MM.1S (cell line): ENCODE results near the gene SCN3B.

Experiments used
- DNase-seq: peaks from one replicate; pipeline ENCODE4 v3.0.0-alpha.2; 2015
- H2AFZ ChIP-seq: fragments of 300-600 bp; sonication (generic); 2 replicates; pipeline ENCODE4 v1.6.0; 2016; ENCODE audit warnings: antibody characterized with exemption, low read length
- H3F3A ChIP-seq: fragments of 300-600 bp; sonication (generic); 2 replicates; pipeline ENCODE4 v1.6.1; 2016; ENCODE audit warnings: mild to moderate bottlenecking, antibody characterized with exemption, low read length, moderate library complexity, mixed read lengths; ENCODE audit not compliant: insufficient read depth
- H3K27ac ChIP-seq: fragments of 300-600 bp; sonication (generic); 2 replicates; pipeline ENCODE4 v1.5.1; 2016; ENCODE audit warnings: mild to moderate bottlenecking, low read length
- H3K27me3 ChIP-seq: fragments of 300-600 bp; sonication (generic); replicated peaks from 2 replicates; pipeline ENCODE4 v1.6.0; 2016; ENCODE audit warnings: low read length; ENCODE audit not compliant: insufficient read depth
- H3K36me3 ChIP-seq: fragments of 300-600 bp; sonication (generic); replicated peaks from 2 replicates; pipeline ENCODE4 v1.6.1; 2016; ENCODE audit warnings: mild to moderate bottlenecking, low read length, mixed read lengths; ENCODE audit not compliant: insufficient read depth
- H3K4me1 ChIP-seq: fragments of 300-600 bp; sonication (generic); 2 replicates; pipeline ENCODE4 v1.6.1; 2016; ENCODE audit warnings: low read length, mixed read lengths
- H3K4me2 ChIP-seq: fragments of 300-600 bp; sonication (generic); 2 replicates; pipeline ENCODE4 v1.6.0; 2016; ENCODE audit warnings: low read depth, low read length
- H3K4me3 ChIP-seq: fragments of 300-600 bp; sonication (generic); 2 replicates; pipeline ENCODE4 v1.5.1; 2016; ENCODE audit warnings: low read length, mixed read lengths
- H3K79me2 ChIP-seq: fragments of 300-600 bp; sonication (generic); 2 replicates; pipeline ENCODE4 v1.6.1; 2016; ENCODE audit warnings: mixed run types, low read length, mixed read lengths
- H3K9ac ChIP-seq: fragments of 300-600 bp; sonication (generic); 2 replicates; pipeline ENCODE4 v1.6.1; 2016; ENCODE audit warnings: low read length, mixed read lengths
- H3K9me2 ChIP-seq: fragments of 300-600 bp; sonication (generic); replicated peaks from 2 replicates; pipeline ENCODE4 v1.6.1; 2016; ENCODE audit warnings: mild to moderate bottlenecking, low read length, mixed read lengths; ENCODE audit not compliant: insufficient read depth
- H3K9me3 ChIP-seq: fragments of 300-600 bp; sonication (generic); replicated peaks from 2 replicates; pipeline ENCODE4 v1.6.1; 2016; ENCODE audit warnings: mild to moderate bottlenecking, low read length, mixed read lengths; ENCODE audit not compliant: insufficient read depth
- H4K20me1 ChIP-seq: fragments of 300-600 bp; sonication (generic); 2 replicates; pipeline ENCODE4 v1.6.1; 2016; ENCODE audit warnings: mild to moderate bottlenecking, low read length, moderate library complexity, mixed read lengths; ENCODE audit not compliant: insufficient read depth
- EZH2 ChIP-seq: fragments of 300-600 bp; sonication (generic); optimal IDR thresholded peaks from 2 replicates; pipeline ENCODE3; 2017; ENCODE audit warnings: low read depth, mild to moderate bottlenecking, antibody characterized with exemption, low read length, mixed read lengths
- EZH2phosphoT487 ChIP-seq: fragments of 300-600 bp; sonication (generic); IDR thresholded peaks from 2 replicates; pipeline ENCODE4 v1.6.1; 2018; ENCODE audit warnings: antibody characterized with exemption, low read length
- TF ChIP-seq, protein P1 (sequence below): fragments of 300-600 bp; sonication (generic); IDR thresholded peaks from 2 replicates; pipeline ENCODE4 v1.5.1; 2016; ENCODE audit warnings: antibody characterized with exemption, low read length, mixed read lengths

Gene SCN3B

DNA sequence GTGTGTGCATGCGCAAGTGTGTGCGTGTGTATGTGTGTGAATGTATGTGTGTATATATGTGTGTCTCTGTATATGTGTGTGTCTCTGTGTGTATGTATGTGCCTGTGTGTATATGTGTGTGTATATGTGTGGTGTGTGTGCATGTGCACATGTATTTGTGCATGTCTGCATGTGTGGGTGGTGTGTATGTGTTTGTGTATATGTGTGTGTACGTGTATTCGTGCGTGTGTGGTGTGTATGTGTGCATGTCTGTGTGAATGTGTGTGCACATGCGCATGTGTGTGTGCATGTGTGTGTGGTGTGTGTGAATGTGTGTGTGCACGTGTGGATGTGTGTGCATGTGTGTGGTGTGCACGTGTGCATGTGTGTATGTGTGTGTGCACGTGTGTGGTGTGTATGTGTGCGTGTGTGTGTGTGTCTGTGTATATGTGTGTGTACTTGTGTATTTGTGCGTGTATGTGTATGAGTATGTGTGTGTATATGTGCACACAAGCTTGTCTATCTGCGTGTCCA is 71.4 kb downstream of the SCN3B start:
- Histone ChIP-seq H3K4me2 (no peak overlapping the region), H2AFZ (no peak overlapping the region), H3K79me2 (no peaks in the 10 kb centered on the region), H3K9ac (no peak overlapping the region), H3K4me1 (0 out of 2 replicates have a peak, but pooled peaks cover 3% of the 10 kb centered on the region), H4K20me1 (no peaks in the 10 kb centered on the region), H3K9me3 (no peaks in the 10 kb centered on the region), H3K9me2 (no peaks in the 10 kb centered on the region), H3K27ac (no peak overlapping the region), H3F3A (no peaks in the 10 kb centered on the region), H3K27me3 (peaks cover 39% of the 10 kb centered on the region), H3K36me3 (no peaks in the 10 kb centered on the region), H3K4me3 (no peak overlapping the region)
- TF ChIP-seq EZH2phosphoT487 (no peak), EZH2 (no peak)
- TF ChIP-seq, protein P1, sequence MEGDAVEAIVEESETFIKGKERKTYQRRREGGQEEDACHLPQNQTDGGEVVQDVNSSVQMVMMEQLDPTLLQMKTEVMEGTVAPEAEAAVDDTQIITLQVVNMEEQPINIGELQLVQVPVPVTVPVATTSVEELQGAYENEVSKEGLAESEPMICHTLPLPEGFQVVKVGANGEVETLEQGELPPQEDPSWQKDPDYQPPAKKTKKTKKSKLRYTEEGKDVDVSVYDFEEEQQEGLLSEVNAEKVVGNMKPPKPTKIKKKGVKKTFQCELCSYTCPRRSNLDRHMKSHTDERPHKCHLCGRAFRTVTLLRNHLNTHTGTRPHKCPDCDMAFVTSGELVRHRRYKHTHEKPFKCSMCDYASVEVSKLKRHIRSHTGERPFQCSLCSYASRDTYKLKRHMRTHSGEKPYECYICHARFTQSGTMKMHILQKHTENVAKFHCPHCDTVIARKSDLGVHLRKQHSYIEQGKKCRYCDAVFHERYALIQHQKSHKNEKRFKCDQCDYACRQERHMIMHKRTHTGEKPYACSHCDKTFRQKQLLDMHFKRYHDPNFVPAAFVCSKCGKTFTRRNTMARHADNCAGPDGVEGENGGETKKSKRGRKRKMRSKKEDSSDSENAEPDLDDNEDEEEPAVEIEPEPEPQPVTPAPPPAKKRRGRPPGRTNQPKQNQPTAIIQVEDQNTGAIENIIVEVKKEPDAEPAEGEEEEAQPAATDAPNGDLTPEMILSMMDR: no peak
- DNase-seq: no peak

DNA sequence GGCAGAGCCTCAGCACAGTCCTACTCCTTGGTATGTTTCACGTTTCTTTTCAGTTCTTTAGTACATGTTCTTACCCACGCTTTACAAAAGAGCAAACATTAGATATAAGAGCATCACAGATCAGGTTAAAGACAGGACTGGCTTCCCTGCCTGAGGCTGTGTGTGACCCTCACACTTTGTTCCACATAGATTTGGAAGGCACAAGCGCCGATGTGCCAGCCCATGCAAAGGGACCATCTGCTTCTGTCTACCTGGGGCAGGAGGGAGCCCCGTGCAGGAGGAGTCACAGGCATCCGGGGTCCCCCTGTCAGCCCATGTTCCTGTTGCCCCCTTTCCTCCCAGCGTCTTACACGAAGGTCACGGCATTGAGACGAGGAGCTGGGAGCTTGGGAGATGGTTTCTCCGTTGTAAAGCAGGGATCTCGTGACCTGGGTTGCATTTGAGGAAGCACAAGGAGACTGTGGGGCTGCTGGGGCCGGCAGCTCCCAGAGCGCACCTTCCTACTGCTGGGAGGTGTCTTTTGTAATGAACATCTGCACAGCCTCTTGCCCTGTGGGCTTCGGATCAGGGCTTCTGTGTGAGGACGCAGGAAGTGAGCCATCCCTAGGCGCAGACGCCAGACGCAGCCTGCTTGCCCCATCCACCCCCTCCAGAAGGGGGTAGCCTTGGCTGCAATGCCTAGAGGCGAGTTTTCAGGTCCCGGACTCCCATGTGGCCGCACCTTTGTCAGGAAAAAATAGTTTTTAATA is 72.6 kb downstream of the SCN3B start:
- peaks cover 42% of the 10 kb centered on the region for H3K27me3 ChIP-seq
- no peak for DNase-seq
- H3K79me2 ChIP-seq: no peaks in the 10 kb centered on the region
- H3K9me2 ChIP-seq: no peaks in the 10 kb centered on the region
- no peak overlapping the region for H3K9ac ChIP-seq
- no peak overlapping the region for H2AFZ ChIP-seq
- no peak overlapping the region for H3K4me2 ChIP-seq
- no peaks in the 10 kb centered on the region for H3F3A ChIP-seq
- no peak overlapping the region for H3K4me3 ChIP-seq
- TF ChIP-seq, protein P1: no peak
- H4K20me1 ChIP-seq: no peaks in the 10 kb centered on the region
- no peak overlapping the region for H3K27ac ChIP-seq
- H3K4me1 ChIP-seq: 0 out of 2 replicates have a peak, but pooled peaks cover 3% of the 10 kb centered on the region
- no peaks in the 10 kb centered on the region for H3K36me3 ChIP-seq
- H3K9me3 ChIP-seq: no peaks in the 10 kb centered on the region

DNA sequence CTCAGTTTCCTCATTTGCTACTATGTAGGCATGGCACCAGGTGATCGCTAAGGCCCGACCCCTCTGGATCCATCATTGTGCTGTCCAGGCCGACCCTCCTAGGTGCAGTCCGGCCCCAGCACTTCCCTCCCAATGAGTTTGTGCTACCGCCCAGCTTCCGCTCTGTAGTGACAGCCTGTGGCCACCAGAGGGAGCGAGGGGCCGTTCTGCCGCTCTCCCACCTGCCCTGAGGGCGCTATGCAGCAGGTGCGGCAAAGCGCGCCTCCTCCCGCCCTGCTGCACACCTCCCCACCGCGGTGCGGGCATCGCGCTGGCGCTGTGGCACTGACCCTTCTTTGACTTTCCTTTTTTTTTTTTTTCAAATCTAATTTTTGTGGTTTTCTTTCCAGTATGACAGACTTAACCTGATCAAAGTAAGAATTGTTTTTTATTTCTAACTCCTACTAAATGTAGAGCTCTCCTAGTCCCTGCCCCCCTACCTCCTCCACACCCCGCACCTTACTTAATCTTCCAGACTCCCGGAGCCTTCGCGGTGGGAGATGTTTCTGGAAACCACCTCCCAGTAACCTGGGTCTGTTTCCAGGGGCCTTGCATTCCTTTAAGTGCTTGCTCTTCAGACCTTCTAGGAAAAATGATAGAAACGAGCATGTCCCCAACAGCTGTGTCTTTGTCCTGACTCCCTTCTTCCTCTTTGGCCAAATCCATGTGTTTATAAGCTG is 73.7 kb downstream of the SCN3B start:
- H3K27me3 ChIP-seq: peaks cover 42% of the 10 kb centered on the region
- no peaks in the 10 kb centered on the region for H3F3A ChIP-seq
- no peak overlapping the region for H3K4me3 ChIP-seq
- no peaks in the 10 kb centered on the region for H4K20me1 ChIP-seq
- H3K9me3 ChIP-seq: no peaks in the 10 kb centered on the region
- peak; percentile 85 for DNase-seq
- TF ChIP-seq EZH2phosphoT487 (no peak), EZH2 (no peak)
- TF ChIP-seq, protein P1: peak; percentile 97
- H2AFZ ChIP-seq: no peak overlapping the region
- no peaks in the 10 kb centered on the region for H3K9me2 ChIP-seq
- H3K79me2 ChIP-seq: no peaks in the 10 kb centered on the region
- H3K27ac ChIP-seq: no peak overlapping the region
- no peak overlapping the region for H3K9ac ChIP-seq
- peak overlapping the region; percentile 48 for H3K4me2 ChIP-seq
- 0 out of 2 replicates have a peak, but pooled peaks cover 3% of the 10 kb centered on the region for H3K4me1 ChIP-seq
- H3K36me3 ChIP-seq: no peaks in the 10 kb centered on the region
